ENCODE results near the gene ASCL2. TPM values are rescaled to one million over a fixed set of nuclear protein-coding genes. Genes with fewer than 3 reads are reported as not detected.

ASCL2 gene
- total and polyA plus RNA-seq, 2 donors (not counting 3 experiments of a cell fraction or from before 2014, with no cell fraction given) = not detected

DNA sequence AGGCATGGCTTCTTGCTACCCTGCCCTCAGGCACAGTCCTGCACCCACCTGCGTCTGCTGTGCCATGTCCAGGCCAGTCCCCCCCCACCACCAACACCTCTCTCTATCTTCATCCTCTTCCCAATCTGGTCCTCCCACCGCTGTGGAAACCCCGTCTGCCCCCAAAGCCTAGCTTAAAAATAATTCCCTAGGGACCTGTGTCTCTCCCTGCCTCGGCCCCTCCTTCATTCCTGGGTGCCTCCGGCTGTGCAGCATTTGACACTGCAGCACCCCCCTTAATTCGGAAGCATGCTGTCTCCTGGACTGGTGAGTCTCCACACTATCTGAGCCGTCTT, 2.5 kb upstream of the ASCL2 start:
- Histone ChIP-seq H3K4me3 (replicated peaks in 1 of 3; ENCODE audit: insufficient read depth in 1 of 3, low read depth in 1 of 3, low read length in 3 of 3) (no peak overlapping the region), H3K9me1 (replicated peaks; ENCODE audit: control insufficient read depth, extremely low read depth, insufficient read depth, low read length) (no peaks in the 10 kb centered on the region), H3K4me2 (ENCODE audit: insufficient read depth, low read length) (no peak overlapping the region), H3K27ac (ENCODE audit: insufficient read depth, low read depth, low read length) (no peak overlapping the region), H3K27me3 (ENCODE audit: control insufficient read depth in 2 of 2, insufficient read depth in 2 of 2, low read length in 2 of 2) (peaks cover 34 to 43% of the 10 kb centered on the region in 2 experiments), H4K20me1 (replicated peaks; ENCODE audit: control insufficient read depth, extremely low read depth, insufficient read depth, low read length) (no peaks in the 10 kb centered on the region), H3K4me1 (ENCODE audit: control insufficient read depth, extremely low read depth, insufficient read depth, low read length) (no peaks in the 10 kb centered on the region), H3K36me3 (ENCODE audit: control insufficient read depth in 2 of 2, extremely low read depth in 1 of 2, insufficient read depth in 2 of 2, low read length in 2 of 2) (no peaks in the 10 kb centered on the region), H2AFZ (ENCODE audit: low read depth, low read length) (no peak overlapping the region), H3K9me3 (replicated peaks; ENCODE audit: control insufficient read depth, insufficient read depth, low read length) (no peaks in the 10 kb centered on the region), H3K9ac (replicated peaks; ENCODE audit: extremely low read depth, insufficient read depth, low read length) (no peak overlapping the region), H3K79me2 (ENCODE audit: control insufficient read depth, insufficient read depth, low read length) (no peaks in the 10 kb centered on the region)
- intact Hi-C loops (cut with micrococcal nuclease) = no loop called here
- dilution Hi-C loops (cut with MboI; ENCODE audit: extremely low pct_ligation_motif_present, low sequenced_read_pairs) = no loop called here
- no peak for TF ChIP-seq POLR2A (IDR thresholded peaks at IDR 0.05; ENCODE audit: low read depth, low read length)
- ChIA-PET POLR2A (no interaction called here), CTCF (no interaction called here)
- FAIRE-seq = no peak
- no peak for DNase-seq (ENCODE audit: low read depth, low spot score)
- BruUV-seq (replicated peaks) = no TSS peak

GRCh38 chr11:2272228-2272945, 2.0 kb upstream of the ASCL2 start:
- Histone ChIP-seq H3K36me3 (ENCODE audit: control insufficient read depth in 2 of 2, extremely low read depth in 1 of 2, insufficient read depth in 2 of 2, low read length in 2 of 2) (no peaks in the 10 kb centered on the region), H3K4me2 (ENCODE audit: insufficient read depth, low read length) (no peak overlapping the region), H4K20me1 (replicated peaks; ENCODE audit: control insufficient read depth, extremely low read depth, insufficient read depth, low read length) (no peaks in the 10 kb centered on the region), H3K9me1 (replicated peaks; ENCODE audit: control insufficient read depth, extremely low read depth, insufficient read depth, low read length) (no peaks in the 10 kb centered on the region), H3K4me3 (replicated peaks in 1 of 3; ENCODE audit: insufficient read depth in 1 of 3, low read depth in 1 of 3, low read length in 3 of 3) (no peak overlapping the region), H3K27ac (ENCODE audit: insufficient read depth, low read depth, low read length) (no peak overlapping the region), H3K27me3 (ENCODE audit: control insufficient read depth in 2 of 2, insufficient read depth in 2 of 2, low read length in 2 of 2) (peaks cover 34 to 42% of the 10 kb centered on the region in 2 experiments), H3K9me3 (replicated peaks; ENCODE audit: control insufficient read depth, insufficient read depth, low read length) (no peaks in the 10 kb centered on the region), H3K79me2 (ENCODE audit: control insufficient read depth, insufficient read depth, low read length) (no peaks in the 10 kb centered on the region), H2AFZ (ENCODE audit: low read depth, low read length) (no peak overlapping the region), H3K9ac (replicated peaks; ENCODE audit: extremely low read depth, insufficient read depth, low read length) (no peak overlapping the region), H3K4me1 (ENCODE audit: control insufficient read depth, extremely low read depth, insufficient read depth, low read length) (no peaks in the 10 kb centered on the region)
- FAIRE-seq (no peak), DNase-seq (ENCODE audit: low read depth, low spot score) (no peak)
- dilution Hi-C loops (cut with MboI; ENCODE audit: extremely low pct_ligation_motif_present, low sequenced_read_pairs) (no loop called here), intact Hi-C loops (cut with micrococcal nuclease) (no loop called here)
- TF ChIP-seq EZH2 (IDR thresholded peaks at IDR 0.05; ENCODE audit: borderline replicate concordance, low read depth, low read length, severe bottlenecking) = no peak
- TF ChIP-seq, protein P1, sequence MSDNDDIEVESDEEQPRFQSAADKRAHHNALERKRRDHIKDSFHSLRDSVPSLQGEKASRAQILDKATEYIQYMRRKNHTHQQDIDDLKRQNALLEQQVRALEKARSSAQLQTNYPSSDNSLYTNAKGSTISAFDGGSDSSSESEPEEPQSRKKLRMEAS (IDR thresholded peaks at IDR 0.05; ENCODE audit: insufficient read depth, insufficient read length) = no peak
- no peak for TF ChIP-seq CTCF (IDR thresholded peaks at IDR 0.05; ENCODE audit: extremely low read depth in 1 of 2, insufficient read depth in 1 of 2, low read depth in 1 of 2, low read length in 2 of 2)
- TF ChIP-seq JUN (IDR thresholded peaks at IDR 0.05; ENCODE audit: borderline replicate concordance, insufficient read depth, insufficient read length, low read depth) = no peak
- TF ChIP-seq GATA2 (IDR thresholded peaks at IDR 0.05; ENCODE audit: insufficient read depth, insufficient read length, low read depth, low read length) = no peak
- no peak for TF ChIP-seq FOS (IDR thresholded peaks at IDR 0.05; ENCODE audit: borderline replicate concordance, insufficient read depth, low read length)
- TF ChIP-seq POLR2AphosphoS5 (IDR thresholded peaks at IDR 0.05; ENCODE audit: insufficient read depth, low read depth, low read length) = no peak
- TF ChIP-seq MYC (IDR thresholded peaks at IDR 0.05; ENCODE audit: low read depth, low read length) = no peak
- TF ChIP-seq POLR2A (IDR thresholded peaks at IDR 0.05; ENCODE audit: low read depth, low read length) = no peak
- ChIA-PET POLR2A (no interaction called here), CTCF (no interaction called here)
- no TSS peak for BruUV-seq (replicated peaks)

Data from endothelial cell of umbilical vein (primary cell).